ENCODE data around the gene MXRA5. TPM values are rescaled to one million over a fixed set of nuclear protein-coding genes. Genes with fewer than 3 reads are reported as not detected.
"Not testable (repeated sequence)": the region's sequence is repeated elsewhere in the genome, so short reads cannot be mapped to it uniquely, and the experiment has no call there.

Gene MXRA5
- total RNA-seq, 1 donor from 2014 or later = 0.25 TPM

GRCh38 chrX:3280706-3281105 is 65.7 kb downstream of the MXRA5 start:
- no peak for DNase-seq
- peaks cover 1% of the 10 kb centered on the region for H3K27me3 Mint-ChIP-seq (ENCODE audit: unreplicated experiment)
- no peak overlapping the region for H3K27ac Mint-ChIP-seq (ENCODE audit: unreplicated experiment)
- TF ChIP-seq CTCF (IDR thresholded peaks at IDR 0.05; ENCODE audit: partially characterized antibody, unreplicated experiment) = no peak
- no peaks in the 10 kb centered on the region for H3K9me3 Mint-ChIP-seq (ENCODE audit: unreplicated experiment)
- no peaks in the 10 kb centered on the region for H3K4me1 Mint-ChIP-seq (ENCODE audit: low read depth, unreplicated experiment)
- H3K36me3 Mint-ChIP-seq (ENCODE audit: unreplicated experiment) = no peaks in the 10 kb centered on the region
- H3K4me3 Mint-ChIP-seq (ENCODE audit: unreplicated experiment) = no peak overlapping the region

GRCh38 chrX:3273668-3274067 is 72.8 kb downstream of the MXRA5 start:
- not testable (repeated sequence) for H3K27ac Mint-ChIP-seq (ENCODE audit: unreplicated experiment); H3K27me3 Mint-ChIP-seq (ENCODE audit: unreplicated experiment); H3K4me3 Mint-ChIP-seq (ENCODE audit: unreplicated experiment); H3K4me1 Mint-ChIP-seq (ENCODE audit: low read depth, unreplicated experiment); DNase-seq; H3K36me3 Mint-ChIP-seq (ENCODE audit: unreplicated experiment); H3K9me3 Mint-ChIP-seq (ENCODE audit: unreplicated experiment)

GRCh38 chrX:3271834-3272186 is 74.6 kb downstream of the MXRA5 start:
- peaks cover 1% of the 10 kb centered on the region for H3K9me3 Mint-ChIP-seq (ENCODE audit: unreplicated experiment)
- no peaks in the 10 kb centered on the region for H3K36me3 Mint-ChIP-seq (ENCODE audit: unreplicated experiment)
- no peak for DNase-seq
- H3K4me3 Mint-ChIP-seq (ENCODE audit: unreplicated experiment) = no peak overlapping the region
- H3K27ac Mint-ChIP-seq (ENCODE audit: unreplicated experiment) = no peak overlapping the region
- no peak for TF ChIP-seq CTCF (IDR thresholded peaks at IDR 0.05; ENCODE audit: partially characterized antibody, unreplicated experiment)
- no peaks in the 10 kb centered on the region for H3K4me1 Mint-ChIP-seq (ENCODE audit: low read depth, unreplicated experiment)
- peaks cover 4% of the 10 kb centered on the region for H3K27me3 Mint-ChIP-seq (ENCODE audit: unreplicated experiment)

- TF ChIP-seq CTCF (IDR thresholded peaks at IDR 0.05; ENCODE audit: partially characterized antibody, unreplicated experiment) = no peak
These were observed 75.1 kb downstream of the MXRA5 start for GRCh38 chrX:3271183-3271833.

GRCh38 chrX:3268829-3269228 is 77.6 kb downstream of the MXRA5 start:
- H3K9me3 Mint-ChIP-seq (ENCODE audit: unreplicated experiment) = peaks cover 1% of the 10 kb centered on the region
- no peak overlapping the region for H3K4me3 Mint-ChIP-seq (ENCODE audit: unreplicated experiment)
- no peak overlapping the region for H3K27ac Mint-ChIP-seq (ENCODE audit: unreplicated experiment)
- H3K27me3 Mint-ChIP-seq (ENCODE audit: unreplicated experiment) = peaks cover 2% of the 10 kb centered on the region
- no peak for TF ChIP-seq CTCF (IDR thresholded peaks at IDR 0.05; ENCODE audit: partially characterized antibody, unreplicated experiment)
- no peaks in the 10 kb centered on the region for H3K36me3 Mint-ChIP-seq (ENCODE audit: unreplicated experiment)
- no peak for DNase-seq
- H3K4me1 Mint-ChIP-seq (ENCODE audit: low read depth, unreplicated experiment) = no peaks in the 10 kb centered on the region

More at GRCh38 chrX:3271183-3271833, 75.1 kb downstream of the MXRA5 start:
- Mint-ChIP-seq H3K27me3 (ENCODE audit: unreplicated experiment) (peaks cover 4% of the 10 kb centered on the region), H3K9me3 (ENCODE audit: unreplicated experiment) (peaks cover 1% of the 10 kb centered on the region), H3K36me3 (ENCODE audit: unreplicated experiment) (no peaks in the 10 kb centered on the region), H3K4me3 (ENCODE audit: unreplicated experiment) (no peak overlapping the region), H3K4me1 (ENCODE audit: low read depth, unreplicated experiment) (no peaks in the 10 kb centered on the region), H3K27ac (ENCODE audit: unreplicated experiment) (no peak overlapping the region)
- DNase-seq = no peak

Measured in glutamatergic neuron (in vitro differentiated cells).